ENCODE measurements around the gene SHMT1.
"Not testable (repeated sequence)": the region's sequence is repeated elsewhere in the genome, so short reads cannot be mapped to it uniquely, and the experiment has no call there.

Gene SHMT1

GRCh38 chr17:18383079-18383481, 19.7 kb upstream of the SHMT1 start:
- H3K27me3 ChIP-seq (replicated peaks; ENCODE audit: control insufficient read depth, insufficient read depth, low read length); DNase-seq (ENCODE audit: extremely low read depth, insufficient read length); H3K36me3 ChIP-seq (ENCODE audit: control insufficient read depth, insufficient read depth, low read length); H3K4me3 ChIP-seq (replicated peaks; ENCODE audit: low read depth, low read length): not testable (repeated sequence)

DNA sequence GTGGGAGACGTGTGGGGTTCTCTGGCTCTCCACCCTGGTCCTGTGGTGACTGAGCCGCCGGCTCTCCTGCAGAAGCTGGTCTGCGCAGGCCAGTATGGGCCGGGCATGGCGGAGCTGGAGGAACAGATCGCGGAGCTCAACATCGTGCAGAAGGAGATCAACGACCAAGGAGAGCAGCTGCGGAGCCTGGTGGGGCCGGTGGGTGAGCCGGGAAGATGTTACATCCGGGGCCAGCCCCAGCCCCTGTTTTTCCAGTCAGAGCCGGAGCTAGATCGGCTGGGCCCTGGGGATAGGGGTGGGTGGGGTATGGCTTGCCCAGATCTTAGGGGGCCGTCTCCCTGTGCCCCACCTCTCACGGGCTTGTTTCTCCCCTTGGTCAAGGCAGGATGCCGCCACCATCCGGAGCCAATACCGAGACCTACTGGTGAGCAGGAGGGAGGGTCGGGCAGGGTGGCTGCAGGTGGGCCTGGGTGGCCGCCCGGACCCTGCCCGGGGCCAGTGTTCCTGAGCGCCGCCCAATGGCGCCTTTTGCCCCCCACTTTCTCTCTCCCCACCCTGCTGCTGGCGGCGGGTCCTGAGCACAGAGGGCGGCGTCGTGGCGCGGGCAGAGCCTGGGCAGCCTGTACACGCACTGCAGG, 19.2 kb upstream of the SHMT1 start:
- H3K27me3 ChIP-seq (replicated peaks; ENCODE audit: control insufficient read depth, insufficient read depth, low read length), result no peaks in the 10 kb centered on the region; the same call in 1 of the 2 replicates
- H3K4me3 ChIP-seq (replicated peaks; ENCODE audit: low read depth, low read length), result no peak overlapping the region
- DNase-seq (ENCODE audit: extremely low read depth, insufficient read length), result no peak
- no peaks in the 10 kb centered on the region for H3K36me3 ChIP-seq (ENCODE audit: control insufficient read depth, insufficient read depth, low read length)
- TF ChIP-seq, protein P1, sequence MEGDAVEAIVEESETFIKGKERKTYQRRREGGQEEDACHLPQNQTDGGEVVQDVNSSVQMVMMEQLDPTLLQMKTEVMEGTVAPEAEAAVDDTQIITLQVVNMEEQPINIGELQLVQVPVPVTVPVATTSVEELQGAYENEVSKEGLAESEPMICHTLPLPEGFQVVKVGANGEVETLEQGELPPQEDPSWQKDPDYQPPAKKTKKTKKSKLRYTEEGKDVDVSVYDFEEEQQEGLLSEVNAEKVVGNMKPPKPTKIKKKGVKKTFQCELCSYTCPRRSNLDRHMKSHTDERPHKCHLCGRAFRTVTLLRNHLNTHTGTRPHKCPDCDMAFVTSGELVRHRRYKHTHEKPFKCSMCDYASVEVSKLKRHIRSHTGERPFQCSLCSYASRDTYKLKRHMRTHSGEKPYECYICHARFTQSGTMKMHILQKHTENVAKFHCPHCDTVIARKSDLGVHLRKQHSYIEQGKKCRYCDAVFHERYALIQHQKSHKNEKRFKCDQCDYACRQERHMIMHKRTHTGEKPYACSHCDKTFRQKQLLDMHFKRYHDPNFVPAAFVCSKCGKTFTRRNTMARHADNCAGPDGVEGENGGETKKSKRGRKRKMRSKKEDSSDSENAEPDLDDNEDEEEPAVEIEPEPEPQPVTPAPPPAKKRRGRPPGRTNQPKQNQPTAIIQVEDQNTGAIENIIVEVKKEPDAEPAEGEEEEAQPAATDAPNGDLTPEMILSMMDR (IDR thresholded peaks at IDR 0.05; ENCODE audit: insufficient read depth, low read length, poor library complexity, severe bottlenecking), result no peak

- H3K27me3 ChIP-seq (replicated peaks; ENCODE audit: control insufficient read depth, insufficient read depth, low read length), result no peaks in the 10 kb centered on the region; the same call in 1 of the 2 replicates
- no peaks in the 10 kb centered on the region for H3K36me3 ChIP-seq (ENCODE audit: control insufficient read depth, insufficient read depth, low read length)
- no peak for DNase-seq (ENCODE audit: extremely low read depth, insufficient read length)
- TF ChIP-seq, protein P1 (IDR thresholded peaks at IDR 0.05; ENCODE audit: insufficient read depth, low read length, poor library complexity, severe bottlenecking), result no peak
- no peak overlapping the region for H3K4me3 ChIP-seq (replicated peaks; ENCODE audit: low read depth, low read length)
Observed at GRCh38 chr17:18381953-18382245, 18.5 kb upstream of the SHMT1 start.

GRCh38 chr17:18381158-18381952, 18.0 kb upstream of the SHMT1 start:
- TF ChIP-seq, protein P1 (IDR thresholded peaks at IDR 0.05; ENCODE audit: insufficient read depth, low read length, poor library complexity, severe bottlenecking), result no peak
- no peaks in the 10 kb centered on the region for H3K36me3 ChIP-seq (ENCODE audit: control insufficient read depth, insufficient read depth, low read length)
- no peak overlapping the region for H3K4me3 ChIP-seq (replicated peaks; ENCODE audit: low read depth, low read length)
- H3K27me3 ChIP-seq (replicated peaks; ENCODE audit: control insufficient read depth, insufficient read depth, low read length), result no peaks in the 10 kb centered on the region; the same call in 1 of the 2 replicates
- no peak for DNase-seq (ENCODE audit: extremely low read depth, insufficient read length)

- TF ChIP-seq, protein P1 (IDR thresholded peaks at IDR 0.05; ENCODE audit: insufficient read depth, low read length, poor library complexity, severe bottlenecking), result no peak
- DNase-seq (ENCODE audit: extremely low read depth, insufficient read length), result no peak
- Histone ChIP-seq H3K27me3 (replicated peaks; ENCODE audit: control insufficient read depth, insufficient read depth, low read length) (no peaks in the 10 kb centered on the region; the same call in 1 of the 2 replicates), H3K4me3 (replicated peaks; ENCODE audit: low read depth, low read length) (no peak overlapping the region), H3K36me3 (ENCODE audit: control insufficient read depth, insufficient read depth, low read length) (no peaks in the 10 kb centered on the region)
Observed at GRCh38 chr17:18380471-18381157, 17.3 kb upstream of the SHMT1 start.

Data from GM06990 (cell line).